Psoas muscle (tissue), 8 donors: ENCODE measurements around the gene CD300LF. TPM values are rescaled to one million over a fixed set of nuclear protein-coding genes. Genes with fewer than 3 reads are reported as not detected.

ENCODE experiments used
- ATAC-seq, 4 donors: fragments of 200-7000 bp; cut with Tn5 transposase; one replicate each; pipeline ENCODE4 v1.9.1; 2020; ENCODE audit warnings: moderate library complexity in 3 of 4, mild to moderate bottlenecking in 2 of 4
- DNase-seq, 2 donors: peaks; one replicate each; pipeline ENCODE4 v3.0.0-alpha.2; 2020
- H3K27ac ChIP-seq: fragments of 200-600 bp; one replicate; pipeline ENCODE4 v1.8.0; 2022
- H3K27me3 ChIP-seq, 3 donors: fragments of 200-600 bp in 1 of 3; one replicate each; pipeline versions ENCODE4 v1.6.1 to v1.8.0; 2013 to 2022; ENCODE audit warnings: low read length in 2 of 3, mild to moderate bottlenecking in 2 of 3, moderate library complexity in 1 of 3; ENCODE audit not compliant: insufficient read depth in 3 of 3
- H3K36me3 ChIP-seq, 2 donors: fragments of 200-600 bp in 1 of 2; one replicate each; pipeline versions ENCODE4 v1.6.1 to v1.8.0; 2013 to 2022; ENCODE audit warnings: low read depth in 1 of 2, mild to moderate bottlenecking in 1 of 2, moderate library complexity in 1 of 2; ENCODE audit not compliant: insufficient read depth in 1 of 2
- H3K4me1 ChIP-seq: fragments of 200-600 bp; one replicate; pipeline ENCODE4 v1.8.0; 2022
- H3K4me3 ChIP-seq: fragments of 200-600 bp; one replicate; pipeline ENCODE4 v1.8.0; 2022; ENCODE audit warnings: mild to moderate bottlenecking
- H3K9me3 ChIP-seq: fragments of 200-600 bp; one replicate; pipeline ENCODE4 v1.8.0; 2022
- CTCF ChIP-seq: fragments of 200-600 bp; IDR thresholded peaks from one replicate; pipeline ENCODE4 v1.8.0; 2022; ENCODE audit warnings: antibody characterized with exemption
- WGBS, 3 donors: extraction: QIAGEN DNeasy Blood & Tissue Kit; methylation state at CpG; one replicate each; pipeline versions ENCODE4 v1.1.6 to v1.1.7; 2013; 5-methylcytosine and 5-hydroxymethylcytosine counted together
- intact Hi-C, 2 donors: fragments of 100-400 bp; cut with DNase I; formaldehyde crosslinking; loops; one replicate each; pipeline versions ENCODE4 v1.11.0 to v1.14.2; 2022
- polyA plus RNA-seq, 3 donors: library from polyadenylated mRNA; stranded (reverse); fragments of 200-250 nt; gene quantifications; one replicate each; pipeline ENCODE4 v1.2.3, GENCODE V29; 2013
- total RNA-seq, 4 donors: library from RNA; stranded (reverse); fragmentation: NEBNext Ultra II Directional in 2 of 4; extraction: Animal tissue kit (Norgen Biotek cat#: 25700) in 2 of 4; gene quantifications; one replicate each; pipeline versions ENCODE4 v1.2.1 to v1.2.4, GENCODE V29; 2021 to 2023
- donor health status: healthy with polysubstance abuse.
- donor health status: DM: no; HTN: no; CAD: no; lungs with moderate emphysema.
- donor health status: Bipolar disorder and iron deficiency.
- donor health status: healthy.
- donor health status: DM: yes; HTN: yes; CAD: no.
- donor health status: DM: no; HTN: no; CAD: no.
- donor health status: DM: no; HTN: no; CAD: no.
- donor health status: DM: yes; HTN: yes; CAD: no.

Gene CD300LF
- total and polyA plus RNA-seq, 7 donors: 0.09 to 0.39 (median 0.24) TPM; not detected in 3

DNA sequence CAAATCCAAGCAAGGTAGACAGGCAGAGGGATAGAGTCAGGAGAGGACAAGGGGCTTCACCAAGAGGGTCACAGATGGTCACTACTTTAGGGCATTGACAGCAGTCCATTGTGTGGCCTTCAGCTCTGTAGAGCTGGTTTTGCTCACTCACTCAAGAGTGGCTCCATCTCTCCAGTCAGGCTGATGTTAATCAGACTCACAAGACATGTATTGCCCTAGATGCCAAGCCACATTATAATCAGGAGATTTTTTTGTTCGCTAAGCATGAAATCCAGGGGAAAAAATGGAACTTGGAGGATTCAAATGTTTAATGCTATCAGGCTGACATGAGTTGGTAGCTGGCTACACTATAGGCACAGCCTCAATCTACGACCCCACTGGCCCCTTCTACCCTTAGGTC lies 32.5 kb downstream of the CD300LF start:
- Histone ChIP-seq H3K27ac (no peak overlapping the region), H3K4me3 (no peak overlapping the region), H3K36me3 (no peaks in the 10 kb centered on the region), H3K4me1 (no peaks in the 10 kb centered on the region), H3K9me3 (no peaks in the 10 kb centered on the region), H3K27me3 (peaks cover 0 to 36% (median 3%) of the 10 kb centered on the region in 3 donors)
- no peak for TF ChIP-seq CTCF
- WGBS, 3 donors: 46 to 69% (median 55%) methylated on average over 2 of the region's 2 CpGs
- intact Hi-C loops: no loop called here
- no peak for ATAC-seq
- no peak for DNase-seq

GRCh38 chr17:74679374-74679773 lies 33.3 kb downstream of the CD300LF start:
- ATAC-seq (no peak), DNase-seq (no peak)
- peaks cover 0 to 36% (median 3%) of the 10 kb centered on the region in 3 donors for H3K27me3 ChIP-seq
- WGBS, 3 donors: 80 to 84% (median 81%) methylated on average over 2 of the region's 2 CpGs
- no peak overlapping the region for H3K27ac ChIP-seq
- no peaks in the 10 kb centered on the region for H3K9me3 ChIP-seq
- TF ChIP-seq CTCF: no peak
- no peaks in the 10 kb centered on the region for H3K4me1 ChIP-seq
- H3K36me3 ChIP-seq: no peaks in the 10 kb centered on the region
- no peak overlapping the region for H3K4me3 ChIP-seq
- intact Hi-C loops: no loop called here

DNA sequence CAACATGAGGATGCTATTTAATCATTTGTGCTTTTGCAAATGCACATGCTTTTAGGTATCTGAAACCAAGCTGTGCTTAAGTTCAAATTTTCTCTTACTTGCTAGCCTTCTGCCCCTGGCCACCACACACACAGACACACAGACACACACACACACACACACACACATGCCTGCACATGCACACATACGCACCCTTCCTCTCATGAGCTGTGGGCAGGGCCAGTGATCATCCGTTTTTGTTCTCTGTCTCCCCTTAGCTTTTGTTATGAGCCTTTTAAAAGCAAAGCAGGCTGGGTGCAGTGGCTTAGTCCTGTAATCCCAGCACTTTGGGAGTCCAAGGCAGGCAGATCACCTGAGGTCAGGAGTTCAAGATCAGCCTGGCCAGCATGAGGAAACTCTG lies 34.2 kb downstream of the CD300LF start:
- Histone ChIP-seq H3K27me3 (peaks cover 0 to 36% (median 3%) of the 10 kb centered on the region in 3 donors), H3K9me3 (no peaks in the 10 kb centered on the region), H3K4me1 (no peaks in the 10 kb centered on the region), H3K36me3 (no peaks in the 10 kb centered on the region), H3K4me3 (no peak overlapping the region), H3K27ac (no peak overlapping the region)
- DNase-seq (no peak), ATAC-seq (no peak)
- no peak for TF ChIP-seq CTCF
- WGBS, 3 donors: 23 to 36% (median 32%) methylated on average over 2 of the region's 2 CpGs
- intact Hi-C loops: no loop called here

DNA sequence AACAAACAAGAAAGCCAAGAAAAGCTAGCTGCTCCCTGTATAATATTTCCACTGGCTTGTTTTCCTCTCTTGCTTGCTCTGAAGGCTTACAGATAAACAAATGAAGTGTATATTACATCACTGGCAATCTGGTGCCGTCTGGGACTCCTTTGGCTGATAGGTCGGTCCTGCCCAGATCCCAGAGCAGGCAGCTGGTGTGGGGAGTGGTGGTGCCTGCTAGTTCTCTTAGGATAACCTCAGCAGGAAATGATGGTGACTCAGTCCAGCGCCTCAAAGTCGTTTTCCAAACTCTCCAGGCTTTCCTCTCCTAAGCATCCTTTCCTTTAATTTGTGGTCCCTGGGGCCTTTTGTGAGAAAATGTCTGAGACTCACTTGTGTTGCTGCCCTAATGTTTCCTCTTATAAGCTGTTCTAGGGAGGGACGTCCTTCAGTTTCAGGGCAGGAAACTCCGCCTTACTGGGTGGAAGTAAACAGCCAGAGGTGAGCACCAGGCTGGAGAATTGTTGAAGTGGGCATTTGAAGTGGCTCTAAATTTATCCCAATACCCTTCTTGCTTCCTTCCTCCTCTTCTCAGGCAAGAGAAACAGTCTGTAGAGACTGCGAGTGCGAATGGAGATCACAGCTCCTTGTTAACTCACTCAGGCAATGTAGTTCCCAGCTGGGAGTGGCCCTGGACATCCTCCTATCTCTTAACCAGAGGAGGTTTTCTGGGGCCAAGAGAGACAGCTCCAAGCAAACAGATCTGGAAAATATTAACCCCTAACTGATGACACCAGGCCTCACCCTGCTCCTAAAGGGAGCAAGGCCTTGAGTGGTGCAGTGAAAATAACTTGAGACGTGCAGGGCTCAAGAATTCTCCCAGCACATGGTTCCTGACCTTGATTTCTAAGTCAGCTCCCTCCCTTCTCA lies 34.9 kb downstream of the CD300LF start:
- Histone ChIP-seq H3K4me3 (no peak overlapping the region), H3K27me3 (peaks cover 0 to 34% (median 0%) of the 10 kb centered on the region in 3 donors), H3K4me1 (no peaks in the 10 kb centered on the region), H3K27ac (no peak overlapping the region), H3K36me3 (no peaks in the 10 kb centered on the region), H3K9me3 (no peaks in the 10 kb centered on the region)
- peak; percentile 25 to 78 for DNase-seq
- TF ChIP-seq CTCF: no peak
- peak in 1 of 4 donors; percentile 54 for ATAC-seq
- intact Hi-C loops: no loop called here
- 23 to 27% (median 23%) methylated on average over 9 of the region's 9 CpGs for WGBS, 3 donors
